ENCODE results near the gene VRK2.

DNA sequence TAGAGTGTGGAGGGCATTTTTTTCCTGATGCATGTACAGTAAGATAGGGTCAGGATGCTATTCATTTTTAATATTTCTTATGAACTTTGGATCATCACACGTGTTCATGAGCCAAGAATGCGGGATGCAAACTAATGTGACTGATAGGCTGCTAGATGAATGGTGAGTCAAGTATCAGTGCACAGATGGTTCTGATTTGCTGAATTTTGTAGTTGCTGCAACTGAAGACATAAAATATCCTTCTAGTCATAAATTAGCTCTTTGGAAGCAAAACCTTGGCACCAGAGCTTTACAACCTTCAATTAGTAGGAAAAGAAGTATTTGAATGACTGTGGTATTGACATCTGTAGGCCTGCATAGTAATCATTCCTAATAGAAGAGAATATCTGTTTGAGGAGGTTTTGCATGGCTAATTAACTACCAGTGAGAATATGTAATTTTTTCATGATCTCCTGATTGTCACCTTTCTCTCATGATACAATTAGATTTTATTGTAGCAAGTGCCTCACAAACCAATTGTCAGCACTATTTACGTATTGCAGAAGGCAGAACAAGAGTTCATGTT, 94.0 kb downstream of the VRK2 start:
- no peak for TF ChIP-seq POLR2AphosphoS5 (IDR thresholded peaks at IDR 0.05)
- TF ChIP-seq, protein P1, sequence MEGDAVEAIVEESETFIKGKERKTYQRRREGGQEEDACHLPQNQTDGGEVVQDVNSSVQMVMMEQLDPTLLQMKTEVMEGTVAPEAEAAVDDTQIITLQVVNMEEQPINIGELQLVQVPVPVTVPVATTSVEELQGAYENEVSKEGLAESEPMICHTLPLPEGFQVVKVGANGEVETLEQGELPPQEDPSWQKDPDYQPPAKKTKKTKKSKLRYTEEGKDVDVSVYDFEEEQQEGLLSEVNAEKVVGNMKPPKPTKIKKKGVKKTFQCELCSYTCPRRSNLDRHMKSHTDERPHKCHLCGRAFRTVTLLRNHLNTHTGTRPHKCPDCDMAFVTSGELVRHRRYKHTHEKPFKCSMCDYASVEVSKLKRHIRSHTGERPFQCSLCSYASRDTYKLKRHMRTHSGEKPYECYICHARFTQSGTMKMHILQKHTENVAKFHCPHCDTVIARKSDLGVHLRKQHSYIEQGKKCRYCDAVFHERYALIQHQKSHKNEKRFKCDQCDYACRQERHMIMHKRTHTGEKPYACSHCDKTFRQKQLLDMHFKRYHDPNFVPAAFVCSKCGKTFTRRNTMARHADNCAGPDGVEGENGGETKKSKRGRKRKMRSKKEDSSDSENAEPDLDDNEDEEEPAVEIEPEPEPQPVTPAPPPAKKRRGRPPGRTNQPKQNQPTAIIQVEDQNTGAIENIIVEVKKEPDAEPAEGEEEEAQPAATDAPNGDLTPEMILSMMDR (IDR thresholded peaks at IDR 0.05): no peak
